ENCODE measurements around the gene PVR.
"Not testable (repeated sequence)": the region's sequence is repeated elsewhere in the genome, so short reads cannot be mapped to it uniquely, and the experiment has no call there.

Gene PVR

DNA sequence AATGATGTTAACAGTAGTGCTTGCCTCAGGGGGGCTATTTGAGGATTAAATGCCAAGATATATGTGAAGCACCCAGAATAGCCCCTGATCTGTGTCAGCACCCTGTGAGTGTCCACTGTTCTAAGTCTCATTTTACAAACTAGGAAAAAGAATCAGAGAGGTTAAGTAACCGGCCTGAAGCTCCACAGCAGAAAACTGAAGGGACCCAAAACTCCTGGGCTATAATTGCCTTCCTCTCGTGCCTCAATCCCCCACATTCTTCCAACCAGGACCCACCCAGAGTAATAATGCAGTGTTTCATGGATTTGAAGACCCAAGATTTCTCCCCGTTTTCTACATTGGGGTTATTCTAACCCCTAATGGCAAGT is 2.3 kb downstream of the PVR start:
- DNase-seq: no peak

- DNase-seq: no peak
Measured at GRCh38 chr19:44647144-44647543, 3.4 kb downstream of the PVR start.

- DNase-seq: no peak
Measured at GRCh38 chr19:44648631-44649251, 5.0 kb downstream of the PVR start.

GRCh38 chr19:44649578-44650145 is 6.0 kb downstream of the PVR start:
- DNase-seq: no peak

GRCh38 chr19:44653343-44653742 is 9.6 kb downstream of the PVR start:
- no peak for DNase-seq

DNA sequence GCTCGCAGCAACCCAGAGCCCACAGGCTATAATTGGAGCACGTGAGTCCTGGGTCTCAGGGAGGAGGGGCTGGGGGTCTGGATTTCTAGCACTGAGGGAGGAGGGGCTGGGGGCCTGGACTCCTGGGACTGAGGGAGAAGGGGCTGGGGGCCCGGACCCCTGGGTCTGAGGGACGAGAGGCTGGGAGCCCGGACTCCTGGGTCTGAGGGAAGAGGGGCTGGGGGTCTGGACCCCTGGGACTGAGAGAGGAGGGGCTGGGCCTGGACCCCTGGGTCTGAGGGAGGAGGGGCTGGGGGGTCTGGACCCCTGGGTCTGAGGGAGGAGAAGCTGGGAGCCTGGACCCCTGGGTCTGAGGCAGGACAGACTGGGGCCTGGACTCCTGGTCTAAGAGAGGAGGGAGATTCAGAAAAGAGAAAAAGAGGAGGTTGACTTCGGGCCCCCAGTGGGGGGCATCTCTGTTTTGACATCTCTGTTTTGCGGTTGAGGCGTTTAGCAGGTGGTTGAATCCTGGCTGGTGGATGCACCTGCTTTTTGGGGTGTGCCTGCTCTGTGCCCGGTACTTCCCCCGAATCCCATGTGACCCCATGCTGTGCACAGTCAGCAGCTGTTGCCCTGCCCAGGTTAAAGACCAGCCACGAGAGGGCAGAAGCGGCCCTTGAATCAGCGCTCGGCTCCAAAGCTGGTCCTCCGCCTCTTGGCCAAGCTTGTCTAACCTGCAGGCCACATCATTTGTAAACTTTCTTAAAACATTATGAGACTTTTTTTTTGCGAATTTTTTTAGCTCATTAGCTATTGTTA is 10.5 kb downstream of the PVR start:
- DNase-seq: no peak

DNA sequence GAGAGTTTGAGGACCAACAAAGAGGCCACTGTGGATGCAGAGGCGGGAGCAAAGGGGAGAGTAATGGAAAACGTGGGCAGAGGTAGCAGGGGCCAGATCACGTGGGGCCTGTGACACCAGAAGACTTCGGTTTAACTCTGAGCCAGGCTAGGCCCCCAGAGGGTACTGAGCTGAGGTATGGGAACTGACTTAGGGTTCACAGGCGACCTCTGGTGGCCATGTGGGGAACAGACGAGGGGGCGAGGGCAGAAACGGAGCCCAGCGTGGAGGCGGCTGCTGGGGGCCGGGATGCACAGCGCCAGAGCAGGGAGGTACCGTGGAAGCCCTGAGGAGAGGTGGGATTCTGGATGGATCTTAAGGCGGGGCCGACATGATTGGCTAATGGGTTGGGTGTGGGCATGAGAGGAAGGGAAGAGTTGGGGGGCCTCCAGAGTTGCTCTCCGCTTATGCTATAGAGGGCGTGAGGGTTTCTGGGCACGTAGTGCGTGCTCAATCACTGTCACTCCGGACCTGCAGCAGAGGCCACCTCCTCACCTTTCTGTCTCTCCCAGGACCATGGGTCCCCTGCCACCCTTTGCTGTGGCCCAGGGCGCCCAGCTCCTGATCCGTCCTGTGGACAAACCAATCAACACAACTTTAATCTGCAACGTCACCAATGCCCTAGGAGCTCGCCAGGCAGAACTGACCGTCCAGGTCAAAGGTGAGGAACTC is 13.7 kb downstream of the PVR start:
- no peak for DNase-seq

DNA sequence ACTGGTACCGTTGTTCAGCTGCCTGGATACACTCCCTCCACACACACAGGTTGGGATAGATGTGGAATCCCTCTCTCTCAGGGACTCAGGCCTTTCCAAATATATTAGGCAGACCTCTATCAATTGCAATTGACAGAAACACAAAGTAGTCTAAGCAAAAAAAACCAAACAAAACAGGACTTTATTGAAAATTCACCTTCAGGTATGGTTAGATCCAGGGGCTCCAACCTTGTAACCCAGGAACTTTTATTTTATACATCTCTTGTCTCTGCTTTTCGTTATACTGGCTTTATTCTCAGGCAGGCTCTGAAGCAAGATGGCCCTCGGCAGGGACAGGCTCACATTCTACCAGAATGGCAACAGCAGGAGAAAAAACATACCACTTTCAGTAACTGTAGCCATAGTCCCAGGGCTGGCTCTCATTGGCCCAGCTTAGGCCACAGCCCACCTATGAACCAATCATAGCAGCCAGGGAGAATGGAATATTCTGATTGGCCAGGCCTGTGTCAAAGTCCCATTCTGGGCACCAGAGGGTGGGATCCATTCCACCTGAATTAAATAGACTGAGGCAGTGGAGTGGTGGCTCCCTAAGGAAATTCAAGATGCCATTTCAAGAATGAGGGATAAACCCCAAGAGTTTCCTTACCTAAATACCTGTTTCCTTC is 14.5 kb downstream of the PVR start:
- DNase-seq: no peak

DNA sequence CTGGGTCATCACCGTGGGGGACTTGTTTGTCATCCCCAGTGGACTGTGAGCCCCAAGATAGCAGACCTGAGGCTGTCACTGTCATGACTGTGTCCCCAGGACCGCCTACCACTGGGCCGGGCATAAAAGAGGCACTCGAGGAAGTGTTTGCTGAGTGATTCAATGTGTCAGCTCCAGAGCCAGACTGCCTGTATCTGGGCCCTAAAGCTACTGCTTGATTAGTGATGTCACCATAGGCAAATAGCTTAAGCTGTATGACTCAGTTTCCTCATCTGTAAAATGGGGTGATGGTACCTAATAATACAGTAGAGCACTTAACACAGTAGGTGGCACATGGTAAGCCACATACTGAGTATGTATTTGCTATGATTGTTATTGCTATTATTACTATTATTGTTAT is 16.4 kb downstream of the PVR start:
- DNase-seq: no peak

DNA sequence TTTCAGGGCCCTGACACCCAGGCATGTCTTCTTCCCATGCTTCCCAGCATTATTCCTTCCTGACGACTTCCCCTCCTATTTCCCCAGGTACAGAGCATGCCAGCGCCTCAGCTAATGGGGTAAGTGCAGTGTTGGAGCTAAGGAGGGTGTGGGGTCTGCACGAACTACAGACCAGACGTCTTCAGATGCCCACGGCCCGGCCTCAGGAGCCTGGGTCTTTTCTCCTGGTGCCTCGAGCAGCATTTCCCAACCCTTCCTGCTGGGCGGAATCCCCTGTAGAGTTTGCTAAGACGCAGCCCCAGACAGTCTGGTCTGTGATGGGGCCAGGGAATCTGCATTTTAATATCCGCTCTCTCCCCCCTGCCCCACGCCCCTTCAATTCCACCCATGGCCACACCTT is 17.5 kb downstream of the PVR start:
- no peak for DNase-seq

DNA sequence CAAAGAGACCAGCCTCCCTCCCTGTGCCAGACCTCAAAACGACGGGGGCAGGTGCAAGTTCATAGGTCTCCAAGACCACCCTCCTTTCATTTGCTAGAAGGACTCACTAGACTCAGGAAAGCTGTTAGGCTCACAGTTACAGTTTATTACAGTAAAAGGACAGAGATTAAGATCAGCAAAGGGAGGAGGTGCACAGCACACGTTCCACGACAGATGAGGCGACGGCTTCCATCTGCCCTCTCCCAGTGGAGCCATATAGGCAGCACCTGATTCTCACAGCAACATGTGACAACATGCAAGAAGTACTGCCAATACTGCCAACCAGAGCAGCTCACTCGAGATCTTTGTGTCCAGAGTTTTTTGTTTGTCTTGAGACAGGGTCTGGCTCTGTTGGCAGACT is 18.2 kb downstream of the PVR start:
- DNase-seq: no peak

DNA sequence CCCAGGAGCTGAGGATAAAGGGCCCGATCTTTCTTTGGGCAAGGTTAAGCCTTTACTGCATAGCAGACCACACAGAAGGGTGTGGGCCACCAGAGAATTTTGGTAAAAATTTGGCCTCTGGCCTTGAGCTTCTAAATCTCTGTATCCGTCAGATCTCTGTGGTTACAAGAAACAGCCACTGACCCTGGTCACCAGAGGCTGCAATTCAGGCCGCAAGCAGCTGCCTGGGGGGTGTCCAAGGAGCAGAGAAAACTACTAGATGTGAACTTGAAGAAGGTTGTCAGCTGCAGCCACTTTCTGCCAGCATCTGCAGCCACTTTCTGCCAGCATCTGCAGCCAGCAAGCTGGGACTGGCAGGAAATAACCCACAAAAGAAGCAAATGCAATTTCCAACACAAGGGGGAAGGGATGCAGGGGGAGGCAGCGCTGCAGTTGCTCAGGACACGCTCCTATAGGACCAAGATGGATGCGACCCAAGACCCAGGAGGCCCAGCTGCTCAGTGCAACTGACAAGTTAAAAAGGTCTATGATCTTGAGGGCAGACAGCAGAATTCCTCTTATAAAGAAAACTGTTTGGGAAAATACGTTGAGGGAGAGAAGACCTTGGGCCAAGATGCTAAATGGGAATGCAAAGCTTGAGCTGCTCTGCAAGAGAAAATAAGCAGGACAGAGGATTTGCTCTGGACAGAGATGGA is 19.1 kb downstream of the PVR start:
- DNase-seq: no peak

DNA sequence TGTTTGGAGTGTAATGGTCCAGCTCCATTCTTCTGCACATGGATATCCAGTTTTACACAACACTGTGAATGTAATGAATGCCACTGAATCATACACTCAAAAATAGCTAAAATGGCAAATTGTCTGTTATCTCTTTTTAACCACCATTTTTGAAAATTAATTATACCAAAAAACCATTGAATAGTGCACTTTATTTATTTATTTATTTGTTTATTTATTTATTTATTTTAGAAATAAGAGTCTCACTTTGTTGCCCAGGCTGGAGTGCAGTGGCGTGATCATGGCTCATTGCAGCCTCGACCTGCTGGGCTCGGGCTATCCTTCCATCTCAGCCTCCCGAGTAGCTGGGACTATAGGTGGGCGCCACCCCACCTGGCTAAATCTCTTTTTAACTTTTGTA is 20.3 kb downstream of the PVR start:
- no peak for DNase-seq

- no peak for DNase-seq
Measured at GRCh38 chr19:44664976-44665375, 21.3 kb downstream of the PVR start.

GRCh38 chr19:44666852-44667556 is 23.3 kb downstream of the PVR start:
- DNase-seq: no peak

- DNase-seq: no peak
Measured at GRCh38 chr19:44668985-44669764, 25.5 kb downstream of the PVR start.

DNA sequence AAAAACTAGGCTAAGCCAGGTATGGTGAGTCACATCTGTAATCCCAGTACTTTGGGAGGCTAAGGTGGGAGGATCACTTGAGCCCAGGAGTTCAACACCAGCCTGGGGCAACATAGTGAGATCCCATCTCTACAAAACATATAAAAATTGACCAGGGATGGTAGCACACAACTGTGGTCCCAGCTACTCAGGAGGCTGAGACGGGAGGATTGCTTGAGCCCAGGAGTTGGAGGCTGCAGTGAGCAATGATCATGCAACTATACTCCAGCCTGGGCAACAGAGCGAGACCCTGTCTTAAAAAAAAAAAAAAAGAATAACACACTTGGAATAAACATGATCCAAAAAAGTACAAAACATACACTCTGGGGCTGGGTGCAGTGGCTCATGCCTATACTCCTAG is 26.3 kb downstream of the PVR start:
- not testable (repeated sequence) for DNase-seq

GRCh38 chr19:44671400-44671799 is 27.7 kb downstream of the PVR start, which contains the start of gene CEACAM19:
Gene CEACAM19 (plus strand): TSS chr19:44671482. CDS start chr19:44671932, 450 bp downstream.
- DNase-seq: no peak

GRCh38 chr19:44672226-44672625 is 28.5 kb downstream of the PVR start:
- DNase-seq: no peak

- DNase-seq: no peak
Measured at GRCh38 chr19:44673510-44673909, 29.8 kb downstream of the PVR start.

- no peak for DNase-seq
Measured at GRCh38 chr19:44675521-44675920, 31.8 kb downstream of the PVR start.

Data from NCI-H1436 treated with DMSO at 0.1 percent for 48 hours (cell line).